ENCODE results near the gene GPATCH2.

Gene GPATCH2

DNA sequence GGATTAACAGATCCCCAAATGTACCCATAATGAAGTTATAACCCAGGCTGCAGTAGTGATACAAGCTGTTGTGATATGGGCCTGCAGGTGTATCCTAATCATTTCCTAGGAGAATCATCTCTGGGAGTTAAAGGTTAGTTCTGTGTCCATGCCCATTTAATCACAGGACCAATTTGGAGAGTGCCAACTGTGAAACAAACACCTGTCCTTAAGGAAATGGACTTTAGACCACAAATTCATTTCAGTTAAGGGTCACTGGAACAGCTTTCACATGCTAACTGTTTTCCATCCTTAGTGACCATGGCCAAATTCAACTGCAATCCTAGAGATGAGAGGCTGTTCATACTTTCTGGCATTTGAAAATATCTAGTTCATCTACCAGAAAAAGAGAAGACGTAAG lies 160.9 kb downstream of the GPATCH2 start:
- Histone ChIP-seq H3K79me2 (ENCODE audit: control insufficient read depth, insufficient read depth, low read length, poor library complexity) (no peaks in the 10 kb centered on the region), H3K18ac (ENCODE audit: low read length) (no peak overlapping the region), H3K9ac (ENCODE audit: low read length) (no peak overlapping the region), H4K8ac (ENCODE audit: low read depth, low read length) (no peak overlapping the region), H3K4me3 (ENCODE audit: low read depth, low read length) (no peak overlapping the region), H3K9me3 (ENCODE audit: insufficient read depth, low read depth, low read length) (no peaks in the 10 kb centered on the region), H3K79me1 (ENCODE audit: low read length) (no peaks in the 10 kb centered on the region), H2BK5ac (ENCODE audit: low read depth, low read length, poor library complexity) (no peak overlapping the region), H3K27me3 (ENCODE audit: insufficient read depth, low read length) (no peaks in the 10 kb centered on the region), H3K4me1 (ENCODE audit: control insufficient read depth in 1 of 2, insufficient read depth in 2 of 2, low read length in 2 of 2) (no peaks in the 10 kb centered on the region), H3K4me2 (ENCODE audit: low read length) (no peak overlapping the region), H2AK5ac (ENCODE audit: low read length) (no peak overlapping the region), H3K23ac (ENCODE audit: low read length) (no peak overlapping the region), H3K36me3 (ENCODE audit: control insufficient read depth in 1 of 2, insufficient read depth in 2 of 2, low read length in 2 of 2) (no peaks in the 10 kb centered on the region), H4K91ac (ENCODE audit: low read depth, low read length) (no peak overlapping the region), H2BK120ac (ENCODE audit: insufficient read depth, low read length, poor library complexity) (no peak overlapping the region), H3K14ac (ENCODE audit: low read length) (no peak overlapping the region), H3K27ac (ENCODE audit: low read depth, low read length) (no peak overlapping the region), H3K4ac (ENCODE audit: low read depth, low read length) (no peak overlapping the region), H2AFZ (ENCODE audit: insufficient read depth, low read length, poor library complexity) (no peak overlapping the region), H2BK12ac (ENCODE audit: low read length) (no peak overlapping the region), H4K12ac (ENCODE audit: low read depth, low read length) (no peak overlapping the region)
- no peak for DNase-seq
- no CpG with 5 or more reads among the region's 1 CpG for WGBS (ENCODE audit: extremely low coverage, insufficient coverage, insufficient read length)

DNA sequence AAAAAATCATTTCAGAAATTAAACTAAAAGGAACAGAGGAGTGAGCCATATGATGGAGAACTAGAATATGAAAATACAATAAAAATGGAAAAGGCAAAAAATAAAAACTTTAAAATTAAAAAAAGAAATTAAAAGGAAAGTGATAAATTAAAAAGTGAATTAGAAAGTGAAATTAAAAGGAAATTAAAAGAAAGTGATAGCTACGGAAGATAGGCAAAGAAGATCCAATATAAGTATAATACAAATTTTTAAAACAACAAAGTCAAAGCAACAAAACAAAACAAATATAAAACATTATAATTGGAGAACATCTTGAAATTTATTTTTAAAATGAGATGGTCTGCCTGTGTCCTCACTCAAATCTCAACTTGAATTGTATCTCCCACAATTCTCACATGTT lies 165.8 kb downstream of the GPATCH2 start:
- H3K9me3 ChIP-seq (ENCODE audit: insufficient read depth, low read depth, low read length), result no peaks in the 10 kb centered on the region
- no peak for DNase-seq
- no peak overlapping the region for H3K9ac ChIP-seq (ENCODE audit: low read length)
- no peaks in the 10 kb centered on the region for H3K79me2 ChIP-seq (ENCODE audit: control insufficient read depth, insufficient read depth, low read length, poor library complexity)
- no peaks in the 10 kb centered on the region for H3K79me1 ChIP-seq (ENCODE audit: low read length)
- H2BK12ac ChIP-seq (ENCODE audit: low read length), result no peak overlapping the region
- H2AFZ ChIP-seq (ENCODE audit: insufficient read depth, low read length, poor library complexity), result no peak overlapping the region
- H3K4me3 ChIP-seq (ENCODE audit: low read depth, low read length), result no peak overlapping the region
- H2AK5ac ChIP-seq (ENCODE audit: low read length), result no peak overlapping the region
- H3K36me3 ChIP-seq (ENCODE audit: control insufficient read depth in 1 of 2, insufficient read depth in 2 of 2, low read length in 2 of 2), result no peaks in the 10 kb centered on the region
- no peak overlapping the region for H3K14ac ChIP-seq (ENCODE audit: low read length)
- no peaks in the 10 kb centered on the region for H3K4me1 ChIP-seq (ENCODE audit: control insufficient read depth in 1 of 2, insufficient read depth in 2 of 2, low read length in 2 of 2)
- no peak overlapping the region for H3K23ac ChIP-seq (ENCODE audit: low read length)
- H3K27me3 ChIP-seq (ENCODE audit: insufficient read depth, low read length), result no peaks in the 10 kb centered on the region
- no peak overlapping the region for H3K4me2 ChIP-seq (ENCODE audit: low read length)
- H3K27ac ChIP-seq (ENCODE audit: low read depth, low read length), result no peak overlapping the region
- no peak overlapping the region for H3K18ac ChIP-seq (ENCODE audit: low read length)
- no CpG with 5 or more reads among the region's 1 CpG for WGBS (ENCODE audit: extremely low coverage, insufficient coverage, insufficient read length)
- H2BK5ac ChIP-seq (ENCODE audit: low read depth, low read length, poor library complexity), result no peak overlapping the region
- H4K12ac ChIP-seq (ENCODE audit: low read depth, low read length), result no peak overlapping the region
- H4K8ac ChIP-seq (ENCODE audit: low read depth, low read length), result no peak overlapping the region
- H3K4ac ChIP-seq (ENCODE audit: low read depth, low read length), result no peak overlapping the region
- H2BK120ac ChIP-seq (ENCODE audit: insufficient read depth, low read length, poor library complexity), result no peak overlapping the region
- no peak overlapping the region for H4K91ac ChIP-seq (ENCODE audit: low read depth, low read length)

DNA sequence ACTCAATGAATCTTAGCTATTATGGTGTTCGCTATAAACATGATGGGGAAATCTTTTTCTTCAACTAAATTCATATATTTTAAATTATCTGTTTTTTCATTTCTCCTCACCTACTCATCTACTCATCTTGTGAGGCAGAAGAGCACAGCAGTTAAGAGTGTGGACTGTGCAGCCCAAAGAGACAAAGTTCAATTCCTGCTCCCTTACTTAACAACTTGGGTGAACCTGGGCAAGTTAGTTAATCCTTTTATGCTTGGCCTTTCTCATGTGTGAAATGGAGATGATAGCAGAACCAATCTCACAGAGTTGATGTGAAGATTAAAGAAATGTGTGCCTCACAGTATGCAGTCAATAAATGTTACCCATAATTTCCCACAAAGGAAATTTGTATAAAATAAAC lies 168.2 kb downstream of the GPATCH2 start:
- Histone ChIP-seq H3K27ac (ENCODE audit: low read depth, low read length) (no peak overlapping the region), H3K9ac (ENCODE audit: low read length) (no peak overlapping the region), H2AFZ (ENCODE audit: insufficient read depth, low read length, poor library complexity) (no peak overlapping the region), H2AK5ac (ENCODE audit: low read length) (no peak overlapping the region), H4K12ac (ENCODE audit: low read depth, low read length) (no peak overlapping the region), H2BK12ac (ENCODE audit: low read length) (no peak overlapping the region), H3K4me1 (ENCODE audit: control insufficient read depth in 1 of 2, insufficient read depth in 2 of 2, low read length in 2 of 2) (no peaks in the 10 kb centered on the region), H2BK5ac (ENCODE audit: low read depth, low read length, poor library complexity) (no peak overlapping the region), H3K18ac (ENCODE audit: low read length) (no peak overlapping the region), H3K27me3 (ENCODE audit: insufficient read depth, low read length) (no peaks in the 10 kb centered on the region), H2BK120ac (ENCODE audit: insufficient read depth, low read length, poor library complexity) (no peak overlapping the region), H4K8ac (ENCODE audit: low read depth, low read length) (no peak overlapping the region), H3K4ac (ENCODE audit: low read depth, low read length) (no peak overlapping the region), H3K79me2 (ENCODE audit: control insufficient read depth, insufficient read depth, low read length, poor library complexity) (no peaks in the 10 kb centered on the region), H3K36me3 (ENCODE audit: control insufficient read depth in 1 of 2, insufficient read depth in 2 of 2, low read length in 2 of 2) (no peaks in the 10 kb centered on the region), H3K79me1 (ENCODE audit: low read length) (no peaks in the 10 kb centered on the region), H3K4me2 (ENCODE audit: low read length) (no peak overlapping the region), H4K91ac (ENCODE audit: low read depth, low read length) (no peak overlapping the region), H3K4me3 (ENCODE audit: low read depth, low read length) (no peak overlapping the region), H3K23ac (ENCODE audit: low read length) (no peak overlapping the region), H3K9me3 (ENCODE audit: insufficient read depth, low read depth, low read length) (no peaks in the 10 kb centered on the region), H3K14ac (ENCODE audit: low read length) (no peak overlapping the region)
- no CpG with 5 or more reads among the region's 1 CpG for WGBS (ENCODE audit: extremely low coverage, insufficient coverage, insufficient read length)
- no peak for DNase-seq

DNA sequence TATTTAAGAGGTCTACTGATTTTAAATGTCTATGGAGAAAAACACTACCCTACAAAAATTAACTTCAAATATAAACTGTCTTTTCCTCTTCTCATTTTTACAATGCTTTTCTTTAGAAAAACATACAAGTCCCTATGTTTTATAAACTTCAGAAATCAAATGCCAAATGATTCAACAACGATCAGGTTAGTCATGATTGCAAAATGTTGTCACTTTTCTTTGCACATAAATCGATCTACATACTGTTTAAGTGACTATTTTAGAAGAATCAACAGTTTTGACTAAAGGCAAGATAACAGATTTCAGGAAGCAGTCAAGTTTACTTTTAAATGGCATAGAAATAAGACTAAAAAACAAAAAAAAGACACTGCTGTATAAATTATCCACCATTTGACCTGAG lies 168.7 kb downstream of the GPATCH2 start:
- H2BK120ac ChIP-seq (ENCODE audit: insufficient read depth, low read length, poor library complexity), result no peak overlapping the region
- no peak overlapping the region for H2AK5ac ChIP-seq (ENCODE audit: low read length)
- no peak overlapping the region for H3K4ac ChIP-seq (ENCODE audit: low read depth, low read length)
- H4K12ac ChIP-seq (ENCODE audit: low read depth, low read length), result no peak overlapping the region
- H3K36me3 ChIP-seq (ENCODE audit: control insufficient read depth in 1 of 2, insufficient read depth in 2 of 2, low read length in 2 of 2), result no peaks in the 10 kb centered on the region
- no peak overlapping the region for H3K9ac ChIP-seq (ENCODE audit: low read length)
- H3K14ac ChIP-seq (ENCODE audit: low read length), result no peak overlapping the region
- no peak overlapping the region for H3K23ac ChIP-seq (ENCODE audit: low read length)
- no peak overlapping the region for H3K27ac ChIP-seq (ENCODE audit: low read depth, low read length)
- no peaks in the 10 kb centered on the region for H3K79me1 ChIP-seq (ENCODE audit: low read length)
- H2AFZ ChIP-seq (ENCODE audit: insufficient read depth, low read length, poor library complexity), result no peak overlapping the region
- no peak overlapping the region for H3K4me2 ChIP-seq (ENCODE audit: low read length)
- no peaks in the 10 kb centered on the region for H3K4me1 ChIP-seq (ENCODE audit: control insufficient read depth in 1 of 2, insufficient read depth in 2 of 2, low read length in 2 of 2)
- H2BK5ac ChIP-seq (ENCODE audit: low read depth, low read length, poor library complexity), result no peak overlapping the region
- H3K18ac ChIP-seq (ENCODE audit: low read length), result no peak overlapping the region
- no peaks in the 10 kb centered on the region for H3K27me3 ChIP-seq (ENCODE audit: insufficient read depth, low read length)
- no peak overlapping the region for H4K8ac ChIP-seq (ENCODE audit: low read depth, low read length)
- WGBS (ENCODE audit: extremely low coverage, insufficient coverage, insufficient read length), result no CpG with 5 or more reads among the region's 2 CpGs
- H3K79me2 ChIP-seq (ENCODE audit: control insufficient read depth, insufficient read depth, low read length, poor library complexity), result no peaks in the 10 kb centered on the region
- no peak overlapping the region for H2BK12ac ChIP-seq (ENCODE audit: low read length)
- H4K91ac ChIP-seq (ENCODE audit: low read depth, low read length), result no peak overlapping the region
- no peak overlapping the region for H3K4me3 ChIP-seq (ENCODE audit: low read depth, low read length)
- DNase-seq, result no peak
- H3K9me3 ChIP-seq (ENCODE audit: insufficient read depth, low read depth, low read length), result no peaks in the 10 kb centered on the region

Data from trophoblast cell (in vitro differentiated cells and primary cell).